Testis (tissue), 3 donors: ENCODE measurements around the gene INSR. TPM values are rescaled to one million over a fixed set of nuclear protein-coding genes. Genes with fewer than 3 reads are reported as not detected.
A peak's percentile ranks its signal among the peaks of the same experiment; 100 is the strongest.

Experiments used
- DNase-seq: peaks from one replicate; pipeline ENCODE4 v3.0.0-alpha.2; 2019
- H3K27ac ChIP-seq, 2 donors: fragments of 200-600 bp; sonication (generic); one replicate each; pipeline ENCODE4 v1.5.1; 2019
- H3K27me3 ChIP-seq: fragments of 200-600 bp; sonication (generic); one replicate; pipeline ENCODE4 v1.5.1; 2019
- H3K36me3 ChIP-seq: fragments of 200-600 bp; sonication (generic); one replicate; pipeline ENCODE4 v1.5.1; 2017; ENCODE audit warnings: low read depth; ENCODE audit errors: missing control alignments
- H3K4me1 ChIP-seq: fragments of 200-600 bp; sonication (generic); one replicate; pipeline ENCODE4 v1.5.1; 2019
- H3K4me3 ChIP-seq, 2 donors: fragments of 200-600 bp; sonication (generic); one replicate each; pipeline ENCODE4 v1.5.1; 2017 to 2019
- H3K9me3 ChIP-seq: fragments of 200-600 bp; sonication (generic); one replicate; pipeline ENCODE4 v1.5.1; 2017
- POLR2A ChIP-seq: fragments of 450-650 bp; IDR thresholded peaks from one replicate; pipeline ENCODE4 v1.6.1; 2017; ENCODE audit warnings: antibody characterized with exemption, mild to moderate bottlenecking, moderate library complexity
- WGBS, 2 donors: methylation state at CpG; one replicate each; pipeline ENCODE4 v1.1.5; 2018; 5-methylcytosine and 5-hydroxymethylcytosine counted together
- intact Hi-C: fragments of 100-400 bp; cut with DNase I; formaldehyde crosslinking; loops from one replicate; pipeline ENCODE4 v1.15.1; 2023; ENCODE audit warnings: low total_unique reads
- polyA plus RNA-seq: library from polyadenylated mRNA; stranded (reverse); fragments of 350-450 nt; fragmentation: Illumina TruSeq; extraction: RNeasy Lipid Tissue Mini Kit (QIAGEN cat#74804); gene quantifications from one replicate; pipeline ENCODE4 v1.2.3, GENCODE V29; 2014; ENCODE audit warnings: low read depth, low replicate concordance; ENCODE audit not compliant: insufficient read depth
- total RNA-seq, 2 donors: library from RNA; depleted of rRNA; stranded (reverse); fragments of >200 nt; gene quantifications; one replicate each; pipeline ENCODE4 v1.2.3, GENCODE V29; 2016
- TF ChIP-seq, protein P1 (sequence below), 3 experiments: fragments of 450-650 bp in 2 of 3; fragments of 200-600 bp in 1 of 3; sonication (generic) in 1 of 3; IDR thresholded peaks; one replicate each; pipeline ENCODE4 v1.5.1; 2016 to 2019; ENCODE audit warnings: antibody characterized with exemption in 3 of 3, mild to moderate bottlenecking in 2 of 3, moderate library complexity in 1 of 3

INSR gene
- total and polyA plus RNA-seq, 3 donors from 2014 or later, result 9.3 to 96.5 (median 85.1) TPM

- 95 to 100% methylated on average over 1 of the region's 1 CpG for WGBS, 2 donors
- Histone ChIP-seq H3K4me1 (peaks cover 5% of the 10 kb centered on the region), H3K27ac (no peak overlapping the region), H3K4me3 (no peak overlapping the region), H3K9me3 (no peaks in the 10 kb centered on the region), H3K27me3 (no peaks in the 10 kb centered on the region), H3K36me3 (no peaks in the 10 kb centered on the region)
- TF ChIP-seq, protein P1, sequence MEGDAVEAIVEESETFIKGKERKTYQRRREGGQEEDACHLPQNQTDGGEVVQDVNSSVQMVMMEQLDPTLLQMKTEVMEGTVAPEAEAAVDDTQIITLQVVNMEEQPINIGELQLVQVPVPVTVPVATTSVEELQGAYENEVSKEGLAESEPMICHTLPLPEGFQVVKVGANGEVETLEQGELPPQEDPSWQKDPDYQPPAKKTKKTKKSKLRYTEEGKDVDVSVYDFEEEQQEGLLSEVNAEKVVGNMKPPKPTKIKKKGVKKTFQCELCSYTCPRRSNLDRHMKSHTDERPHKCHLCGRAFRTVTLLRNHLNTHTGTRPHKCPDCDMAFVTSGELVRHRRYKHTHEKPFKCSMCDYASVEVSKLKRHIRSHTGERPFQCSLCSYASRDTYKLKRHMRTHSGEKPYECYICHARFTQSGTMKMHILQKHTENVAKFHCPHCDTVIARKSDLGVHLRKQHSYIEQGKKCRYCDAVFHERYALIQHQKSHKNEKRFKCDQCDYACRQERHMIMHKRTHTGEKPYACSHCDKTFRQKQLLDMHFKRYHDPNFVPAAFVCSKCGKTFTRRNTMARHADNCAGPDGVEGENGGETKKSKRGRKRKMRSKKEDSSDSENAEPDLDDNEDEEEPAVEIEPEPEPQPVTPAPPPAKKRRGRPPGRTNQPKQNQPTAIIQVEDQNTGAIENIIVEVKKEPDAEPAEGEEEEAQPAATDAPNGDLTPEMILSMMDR (IDR thresholded peaks at IDR 0.05), result no peak
- TF ChIP-seq POLR2A, result no peak
- intact Hi-C loops, result no loop called here
- DNase-seq, result no peak
These were observed 155.1 kb downstream of the INSR start for GRCh38 chr19:7139095-7139494.

DNA sequence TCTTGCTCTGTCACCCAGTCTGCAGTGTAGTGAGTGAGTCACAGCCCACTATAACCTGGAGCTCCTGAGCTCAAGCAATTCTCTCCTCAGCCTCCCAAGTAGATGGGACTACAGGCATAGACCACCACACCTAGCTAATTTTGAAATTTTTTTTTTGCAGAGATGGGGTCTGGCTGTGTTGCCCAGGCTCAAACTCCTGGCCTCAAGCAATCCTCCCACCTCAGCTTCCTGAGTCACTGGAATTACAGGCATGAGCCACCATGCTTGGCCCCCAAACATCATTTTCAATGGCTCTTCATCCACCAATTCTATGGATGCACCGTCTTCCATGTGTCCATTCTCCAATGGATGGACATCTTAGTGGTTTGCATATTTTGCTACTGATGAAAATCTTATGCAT is 155.8 kb downstream of the INSR start:
- H3K4me1 ChIP-seq, result peaks cover 5% of the 10 kb centered on the region
- H3K9me3 ChIP-seq, result no peaks in the 10 kb centered on the region
- no peaks in the 10 kb centered on the region for H3K27me3 ChIP-seq
- H3K4me3 ChIP-seq, result no peak overlapping the region
- TF ChIP-seq POLR2A, result no peak
- TF ChIP-seq, protein P1 (IDR thresholded peaks at IDR 0.05), result no peak
- H3K36me3 ChIP-seq, result no peaks in the 10 kb centered on the region
- H3K27ac ChIP-seq, result no peak overlapping the region
- intact Hi-C loops, result no loop called here
- DNase-seq, result no peak
- 91 to 94% methylated on average over 1 of the region's 1 CpG for WGBS, 2 donors

GRCh38 chr19:7137120-7137519 is 157.1 kb downstream of the INSR start:
- intact Hi-C loops, result no loop called here
- no peaks in the 10 kb centered on the region for H3K9me3 ChIP-seq
- peaks cover 5% of the 10 kb centered on the region for H3K4me1 ChIP-seq
- H3K4me3 ChIP-seq, result no peak overlapping the region
- WGBS, 2 donors, result 43 to 50% methylated on average over 2 of the region's 2 CpGs
- no peak overlapping the region for H3K27ac ChIP-seq
- TF ChIP-seq, protein P1 (IDR thresholded peaks at IDR 0.05), result no peak
- no peak for TF ChIP-seq POLR2A
- H3K36me3 ChIP-seq, result no peaks in the 10 kb centered on the region
- peak; percentile 55 for DNase-seq
- H3K27me3 ChIP-seq, result no peaks in the 10 kb centered on the region

- TF ChIP-seq, protein P1 (IDR thresholded peaks at IDR 0.05), result no peak
- TF ChIP-seq POLR2A, result no peak
- peaks cover 5% of the 10 kb centered on the region for H3K4me1 ChIP-seq
- H3K9me3 ChIP-seq, result no peaks in the 10 kb centered on the region
- H3K4me3 ChIP-seq, result no peak overlapping the region
- 92 to 96% methylated on average over 16 of the region's 16 CpGs for WGBS, 2 donors
- H3K36me3 ChIP-seq, result no peaks in the 10 kb centered on the region
- H3K27ac ChIP-seq, result no peak overlapping the region
- intact Hi-C loops, result no loop called here
- DNase-seq, result no peak
- no peaks in the 10 kb centered on the region for H3K27me3 ChIP-seq
These were observed 162.2 kb downstream of the INSR start for GRCh38 chr19:7132054-7132453.

DNA sequence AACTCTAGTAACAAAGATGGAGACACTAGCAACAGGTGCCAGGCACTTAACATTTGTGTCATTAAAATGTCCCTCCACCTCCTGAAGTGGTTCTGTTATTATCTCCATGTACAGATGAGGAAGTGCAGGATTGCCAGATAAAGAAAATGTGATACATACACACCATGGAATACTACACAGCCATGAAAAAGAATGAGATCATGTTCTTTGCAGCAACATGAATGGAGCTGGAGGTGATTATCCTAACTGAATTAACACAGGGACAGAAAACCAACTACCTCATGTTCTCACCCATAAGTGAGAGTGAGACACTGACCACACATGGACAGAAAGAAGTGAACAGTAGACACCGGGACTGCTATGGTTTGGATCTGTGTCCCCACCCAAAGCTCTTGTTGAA is 164.2 kb downstream of the INSR start:
- no peak overlapping the region for H3K4me3 ChIP-seq
- H3K27me3 ChIP-seq, result no peaks in the 10 kb centered on the region
- peaks cover 5% of the 10 kb centered on the region for H3K4me1 ChIP-seq
- intact Hi-C loops, result no loop called here
- 100% methylated on average over 1 of the region's 1 CpG for WGBS, 2 donors
- H3K9me3 ChIP-seq, result no peaks in the 10 kb centered on the region
- no peaks in the 10 kb centered on the region for H3K36me3 ChIP-seq
- DNase-seq, result no peak
- TF ChIP-seq, protein P1 (IDR thresholded peaks at IDR 0.05), result no peak
- no peak overlapping the region for H3K27ac ChIP-seq
